Liver (tissue), 9 donors: ENCODE measurements around the gene TBX2. TPM values are rescaled to one million over a fixed set of nuclear protein-coding genes. Genes with fewer than 3 reads are reported as not detected.

Experiments
- DNase-seq: peaks from one replicate; pipeline ENCODE4 v3.0.0-alpha.2; 2017; ENCODE audit warnings: low spot score
- H3K27ac ChIP-seq, 2 donors: one replicate each; pipeline ENCODE4 v1.7.0; 2013; ENCODE audit warnings: inconsistent platforms in 2 of 2, low read length in 2 of 2, control low read depth in 1 of 2, low read depth in 1 of 2, mild to moderate bottlenecking in 1 of 2
- H3K27me3 ChIP-seq, 4 donors: one replicate each; pipeline versions ENCODE4 v1.6.1 to v1.7.0; 2013; ENCODE audit warnings: low read length in 3 of 4, inconsistent platforms in 1 of 4, mild to moderate bottlenecking in 1 of 4, moderate library complexity in 1 of 4; ENCODE audit not compliant: control insufficient read depth in 4 of 4, insufficient read depth in 4 of 4
- H3K36me3 ChIP-seq, 4 donors: one replicate each; pipeline versions ENCODE4 v1.6.1 to v1.7.0; 2013; ENCODE audit warnings: low read length in 3 of 4, mild to moderate bottlenecking in 3 of 4, low read depth in 1 of 4, moderate library complexity in 1 of 4; ENCODE audit not compliant: control insufficient read depth in 4 of 4, insufficient read depth in 3 of 4
- H3K4me1 ChIP-seq, 4 donors: one replicate each; pipeline versions ENCODE4 v1.6.1 to v1.7.0; 2013; ENCODE audit warnings: low read length in 3 of 4, mild to moderate bottlenecking in 3 of 4, moderate library complexity in 1 of 4; ENCODE audit not compliant: control insufficient read depth in 4 of 4, insufficient read depth in 4 of 4
- H3K4me3 ChIP-seq, 3 donors: one replicate each; pipeline versions ENCODE4 v1.6.1 to v1.7.0; 2013; ENCODE audit warnings: low read length in 3 of 3, control low read depth in 1 of 3, low read depth in 1 of 3, mild to moderate bottlenecking in 1 of 3
- H3K9ac ChIP-seq, 2 donors: one replicate each; pipeline ENCODE4 v1.7.0; 2013; ENCODE audit warnings: low read length in 2 of 2, mild to moderate bottlenecking in 2 of 2, moderate library complexity in 2 of 2, control low read depth in 1 of 2, low read depth in 1 of 2
- H3K9me3 ChIP-seq, 4 donors: one replicate each; pipeline versions ENCODE4 v1.6.1 to v1.7.0; 2013; ENCODE audit warnings: low read length in 3 of 4; ENCODE audit not compliant: control insufficient read depth in 4 of 4
- ATF3 ChIP-seq: IDR thresholded peaks from 2 replicates; pipeline ENCODE4 v1.6.1; 2016; ENCODE audit warnings: antibody characterized with exemption
- CTCF ChIP-seq: fragments of 150-350 bp; IDR thresholded peaks from 2 replicates; pipeline ENCODE4 v1.5.1; 2017; ENCODE audit warnings: improper control_type of control experiment, low read depth, low read length; ENCODE audit not compliant: missing input control
- EGR1 ChIP-seq, 2 donors: IDR thresholded peaks; 2 replicates each; pipeline ENCODE4 v1.6.1; 2016 to 2018; ENCODE audit warnings: antibody characterized with exemption in 2 of 2, low read depth in 2 of 2
- FOXA1 ChIP-seq: IDR thresholded peaks from 2 replicates; pipeline ENCODE4 v1.6.1; 2016; ENCODE audit warnings: antibody characterized with exemption
- FOXA2 ChIP-seq: IDR thresholded peaks from 2 replicates; pipeline ENCODE4 v1.6.1; 2016; ENCODE audit warnings: antibody characterized with exemption
- GABPA ChIP-seq, 2 donors: IDR thresholded peaks in 1 of 2; conservative IDR thresholded peaks in 1 of 2; 2 replicates each; pipeline ENCODE4 v1.6.1; 2016; ENCODE audit warnings: antibody characterized with exemption in 2 of 2, mild to moderate bottlenecking in 1 of 2, moderate library complexity in 1 of 2
- HNF4A ChIP-seq, 2 donors: conservative IDR thresholded peaks; 2 replicates each; pipeline ENCODE4 v1.6.1; 2016; ENCODE audit warnings: antibody characterized with exemption in 2 of 2, mild to moderate bottlenecking in 2 of 2
- HNF4G ChIP-seq: IDR thresholded peaks from 2 replicates; pipeline ENCODE4 v1.6.1; 2016; ENCODE audit warnings: antibody characterized with exemption
- JUND ChIP-seq, 2 donors: IDR thresholded peaks; 2 replicates each; pipeline ENCODE4 v1.6.1; 2016; ENCODE audit warnings: antibody characterized with exemption in 2 of 2
- MAX ChIP-seq: IDR thresholded peaks from 2 replicates; pipeline ENCODE4 v1.6.1; 2016; ENCODE audit warnings: antibody characterized with exemption
- NR2F2 ChIP-seq: IDR thresholded peaks from 2 replicates; pipeline ENCODE4 v1.6.1; 2016; ENCODE audit warnings: antibody characterized with exemption
- RAD21 ChIP-seq, 2 donors: IDR thresholded peaks; 2 replicates each; pipeline ENCODE4 v1.6.1; 2016; ENCODE audit warnings: antibody characterized with exemption in 2 of 2, mild to moderate bottlenecking in 2 of 2
- REST ChIP-seq: IDR thresholded peaks from 2 replicates; pipeline ENCODE4 v1.6.1; 2016; ENCODE audit warnings: antibody characterized with exemption, mild to moderate bottlenecking
- RXRA ChIP-seq, 2 donors: IDR thresholded peaks; 2 replicates each; pipeline ENCODE4 v1.6.1; 2017 to 2018; ENCODE audit warnings: antibody characterized with exemption in 2 of 2, mild to moderate bottlenecking in 1 of 2
- SP1 ChIP-seq: IDR thresholded peaks from 2 replicates; pipeline ENCODE4 v1.6.1; 2018; ENCODE audit warnings: antibody characterized with exemption, mild to moderate bottlenecking
- TAF1 ChIP-seq: conservative IDR thresholded peaks from 2 replicates; pipeline ENCODE4 v1.6.1; 2016; ENCODE audit warnings: antibody characterized with exemption, mild to moderate bottlenecking
- ZBTB33 ChIP-seq: IDR thresholded peaks from 2 replicates; pipeline ENCODE4 v1.6.1; 2016; ENCODE audit warnings: antibody characterized with exemption
- WGBS: extraction: QIAGEN DNeasy Blood & Tissue Kit; methylation state at CpG from one replicate; pipeline ENCODE4 v1.1.7; 2013; 5-methylcytosine and 5-hydroxymethylcytosine counted together
- polyA plus RNA-seq, 2 donors: library from polyadenylated mRNA; stranded (reverse) in 1 of 2; unstranded in 1 of 2; fragments of 200-250 nt in 1 of 2; fragments of >200 nt in 1 of 2; fragmentation: Nextera tagmentation in 1 of 2; extraction: Ambion mirVana in 1 of 2; gene quantifications; one replicate each; pipeline versions ENCODE4 v1.2.1 to v1.2.3, GENCODE V29; 2013 to 2015
- total RNA-seq, 2 donors: library from RNA; depleted of rRNA; stranded (reverse); fragments of >200 nt; gene quantifications; one replicate each; pipeline ENCODE4 v1.2.3, GENCODE V29; 2014
- donor health status: healthy.
- donor health status: healthy.
- donor health status: healthy.
- donor health status: healthy.
- donor health status: healthy.

Gene TBX2
- total and polyA plus RNA-seq, 4 donors = 0.85 to 3.1 (median 2.5) TPM

DNA sequence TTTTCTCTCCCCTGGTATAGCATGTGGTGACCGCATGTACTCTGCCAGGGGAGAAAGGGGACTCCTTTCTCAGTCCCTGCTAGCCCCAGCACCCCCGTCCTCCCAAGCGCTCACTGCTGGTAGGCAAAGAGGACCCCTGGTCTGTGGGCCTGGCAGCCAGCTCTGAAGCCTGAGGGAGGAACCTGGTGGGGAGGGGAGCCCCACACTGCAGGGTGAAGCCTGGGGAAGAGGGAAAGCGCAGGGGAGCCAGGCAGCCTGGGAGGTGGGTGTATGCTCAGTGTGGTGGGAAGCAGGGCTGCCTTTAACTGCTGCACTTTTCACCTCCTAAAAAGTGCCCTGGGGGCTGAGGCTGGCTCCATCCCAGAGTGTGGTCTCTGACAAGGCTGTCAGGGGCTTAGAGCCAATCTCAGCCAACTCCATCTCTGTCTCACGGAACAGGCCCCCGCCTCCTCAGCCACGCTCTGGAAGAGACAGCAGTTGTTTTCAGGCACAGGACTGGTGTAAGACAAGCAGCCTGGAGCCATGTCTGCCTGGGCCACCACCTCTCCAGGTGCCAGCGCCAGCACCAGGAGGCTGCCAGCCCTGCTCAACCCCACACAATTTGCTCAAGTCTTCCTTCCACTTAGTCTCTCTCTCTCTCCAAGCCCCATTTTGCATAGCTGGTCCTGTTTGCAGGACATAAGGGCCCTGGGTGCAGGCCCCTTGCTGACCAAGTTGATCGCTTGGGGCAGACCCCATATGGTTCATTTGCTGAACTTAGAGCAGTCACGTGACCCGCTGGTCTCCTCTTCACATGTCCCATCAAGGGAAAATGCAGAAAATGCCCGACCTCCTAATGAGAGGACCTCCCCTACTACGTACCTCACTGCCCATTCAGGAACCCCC is 14.7 kb upstream of the TBX2 start:
- no peak overlapping the region for H3K4me3 ChIP-seq
- H3K9ac ChIP-seq = no peak overlapping the region
- TF ChIP-seq CTCF (no peak), JUND (IDR thresholded peaks at IDR 0.05) (no peak), GABPA (IDR thresholded peaks at IDR 0.05 in 1 of 2, conservative IDR thresholded peaks at IDR 0.05 in 1 of 2) (no peak), TAF1 (no peak), MAX (no peak), HNF4A (conservative IDR thresholded peaks at IDR 0.05) (no peak), SP1 (no peak), NR2F2 (no peak), RAD21 (IDR thresholded peaks at IDR 0.05) (no peak), HNF4G (no peak), RXRA (IDR thresholded peaks at IDR 0.05) (no peak), EGR1 (IDR thresholded peaks at IDR 0.05; ENCODE audit: low read depth in 2 of 2) (no peak), FOXA1 (no peak), REST (no peak), ZBTB33 (no peak), ATF3 (no peak), FOXA2 (no peak)
- no peaks in the 10 kb centered on the region for H3K9me3 ChIP-seq
- WGBS = 96% methylated on average over 13 of the region's 13 CpGs
- peaks cover 0 to 4% (median 1%) of the 10 kb centered on the region in 4 donors for H3K4me1 ChIP-seq
- no peak overlapping the region for H3K27ac ChIP-seq
- no peaks in the 10 kb centered on the region for H3K27me3 ChIP-seq
- H3K36me3 ChIP-seq = no peaks in the 10 kb centered on the region
- DNase-seq = no peak
